Common myeloid progenitor, CD34-positive (primary cell): ENCODE results near the gene MYL3.
A peak's percentile ranks its signal among the peaks of the same experiment; 100 is the strongest.

Experiments
- CTCF ChIA-PET: fragments of 350-600 bp; sonication (Branson Sonifier 250); formaldehyde crosslinking; loops from one replicate; lab custom pipeline; 2021; ENCODE audit warnings: antibody characterized with exemption; lab: Charles Lee
- POLR2A ChIA-PET: fragments of 350-600 bp; sonication (Branson Sonifier 250); formaldehyde crosslinking; loops from one replicate; lab custom pipeline; 2021; ENCODE audit warnings: antibody characterized with exemption; lab: Charles Lee
- DNase-seq, 3 donors: peaks; one replicate each; pipeline versions ENCODE4 v3.0.0 to v3.0.0-alpha.2; 2013
- H3K27ac ChIP-seq, 2 experiments: 1 replicate in 1 of 2; 2 replicates in 1 of 2; pipeline ENCODE4 v1.7.0; 2013; ENCODE audit warnings: inconsistent platforms in 2 of 2, low read length in 2 of 2, mild to moderate bottlenecking in 2 of 2, low read depth in 1 of 2, moderate library complexity in 1 of 2; ENCODE audit not compliant: severe bottlenecking in 2 of 2, insufficient read depth in 1 of 2, poor library complexity in 1 of 2
- H3K27me3 ChIP-seq, 5 experiments: replicated peaks in 2 of 5; 1 replicate in 3 of 5; 2 replicates in 2 of 5; pipeline versions ENCODE4 v1.6.1 to v1.7.0; 2013; ENCODE audit warnings: low read length in 4 of 5, mild to moderate bottlenecking in 2 of 5, moderate library complexity in 2 of 5, inconsistent platforms in 1 of 5; ENCODE audit not compliant: insufficient read depth in 5 of 5, control insufficient read depth in 4 of 5
- H3K36me3 ChIP-seq, 4 experiments: 1 replicate in 2 of 4; 2 replicates in 2 of 4; pipeline versions ENCODE4 v1.6.1 to v1.7.0; 2013; ENCODE audit warnings: low read length in 3 of 4, control low read depth in 1 of 4, mild to moderate bottlenecking in 1 of 4; ENCODE audit not compliant: control insufficient read depth in 4 of 4, insufficient read depth in 4 of 4
- H3K4me1 ChIP-seq, 4 experiments: 1 replicate in 3 of 4; 2 replicates in 1 of 4; pipeline versions ENCODE4 v1.6.1 to v1.7.1; 2013; ENCODE audit warnings: low read length in 3 of 4, mild to moderate bottlenecking in 3 of 4, control low read depth in 1 of 4, inconsistent platforms in 1 of 4, moderate library complexity in 1 of 4; ENCODE audit not compliant: control insufficient read depth in 4 of 4, insufficient read depth in 4 of 4; ENCODE audit errors: control extremely low read depth in 1 of 4
- H3K4me3 ChIP-seq, 7 experiments: 1 replicate in 4 of 7; 2 replicates in 3 of 7; pipeline versions ENCODE4 v1.5.1 to v1.7.0; 2013; ENCODE audit warnings: mild to moderate bottlenecking in 7 of 7, low read length in 6 of 7, moderate library complexity in 6 of 7, inconsistent platforms in 2 of 7, low read depth in 2 of 7, control low read depth in 1 of 7; ENCODE audit not compliant: insufficient read depth in 4 of 7, control insufficient read depth in 1 of 7; ENCODE audit errors: extremely low read depth in 1 of 7
- H3K9me3 ChIP-seq, 5 experiments: 1 replicate in 4 of 5; 2 replicates in 1 of 5; pipeline versions ENCODE4 v1.6.1 to v1.7.1; 2013; ENCODE audit warnings: low read length in 4 of 5, mild to moderate bottlenecking in 2 of 5, inconsistent platforms in 1 of 5, low read depth in 1 of 5, moderate library complexity in 1 of 5; ENCODE audit not compliant: control insufficient read depth in 4 of 5, insufficient read depth in 2 of 5; ENCODE audit errors: control extremely low read depth in 1 of 5
- WGBS: methylation state at CpG from one replicate; pipeline ENCODE4 v1.1.5; 2013; ENCODE audit not compliant: insufficient coverage; 5-methylcytosine and 5-hydroxymethylcytosine counted together

The MYL3 gene

DNA sequence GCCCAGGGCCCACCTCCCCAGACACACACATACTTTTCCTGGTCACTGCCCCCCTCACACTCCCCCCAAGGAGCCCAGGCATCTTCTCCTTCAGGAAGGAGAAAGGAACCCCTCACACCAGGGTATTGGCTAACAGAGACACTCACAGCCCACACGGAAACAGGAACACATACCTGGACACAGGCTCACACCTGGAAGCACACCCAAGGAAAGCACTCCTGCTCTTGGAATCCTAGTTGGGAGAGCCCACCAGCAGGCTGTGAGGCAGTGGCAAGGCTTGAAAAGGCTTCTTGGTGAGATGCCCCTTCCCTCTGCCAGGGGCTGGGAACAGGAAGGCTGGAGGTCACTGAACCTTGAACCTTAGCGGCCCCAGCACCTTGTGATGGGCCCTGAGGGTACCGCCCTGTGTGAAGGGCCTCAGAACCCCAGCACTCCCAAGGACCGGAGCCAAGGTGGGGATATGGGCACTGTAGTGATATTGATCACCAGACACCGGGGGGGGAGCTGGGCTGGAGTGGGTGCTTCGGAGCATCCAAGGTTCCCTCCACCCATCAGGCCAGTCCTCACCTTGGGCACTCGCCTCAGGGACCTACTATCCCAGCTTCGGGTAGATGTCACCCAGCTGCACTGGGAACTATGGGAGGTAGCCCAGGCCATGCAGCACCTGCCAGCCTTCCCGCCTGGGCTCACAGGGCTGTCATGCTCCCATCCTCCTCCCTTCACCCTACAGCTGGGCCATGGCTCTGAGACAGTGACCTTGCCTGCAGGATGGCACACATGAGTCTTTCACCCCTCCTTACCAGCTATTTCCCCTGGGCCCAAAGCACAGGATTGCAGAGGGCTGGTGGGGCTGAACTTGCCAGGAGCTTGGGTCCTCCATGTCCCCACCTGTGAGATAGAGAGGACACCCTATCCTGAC, 16.4 kb downstream of the MYL3 start:
- Histone ChIP-seq H3K4me3 (peak overlapping the region in 2 of 7 experiments; percentile 78 to 86), H3K27ac (no peak overlapping the region)
- WGBS, result 100% methylated on average over 6 of the region's 9 CpGs

GRCh38 chr3:46845860-46846623, 17.2 kb downstream of the MYL3 start:
- Histone ChIP-seq H3K4me3 (peak overlapping the region; percentile 33 to 86 (median 69)), H3K4me1 (peaks cover 0 to 18% (median 16%) of the 10 kb centered on the region in 4 experiments), H3K27ac (no peak overlapping the region), H3K9me3 (peaks cover 0 to 15% (median 6%) of the 10 kb centered on the region in 5 experiments), H3K27me3 (peaks cover 0 to 2% (median 0%) of the 10 kb centered on the region in 5 experiments), H3K36me3 (no peaks in the 10 kb centered on the region)
- CTCF ChIA-PET, result interaction anchor here (0.9 to 3.3 kb wide), 12 partner anchors 10 to 575 kb away, joined by 3 to 18 read pairs (median 4); no protein-coding TSS in a partner anchor
- DNase-seq, result peak; percentile 87 to 94 (median 92)
- 2% methylated on average over 45 of the region's 53 CpGs for WGBS
- POLR2A ChIA-PET, result no interaction called here

More for the DNA sequence above, 16.4 kb downstream of the MYL3 start:
- Histone ChIP-seq H3K36me3 (no peaks in the 10 kb centered on the region), H3K9me3 (peaks cover 0 to 7% (median 0%) of the 10 kb centered on the region in 5 experiments), H3K4me1 (peaks cover 0 to 18% (median 16%) of the 10 kb centered on the region in 4 experiments), H3K27me3 (peaks cover 0 to 2% (median 0%) of the 10 kb centered on the region in 5 experiments)
- ChIA-PET POLR2A (no interaction called here), CTCF (interaction anchor here (1.0 to 3.3 kb wide), 14 partner anchors 12 to 574 kb away, joined by 3 to 18 read pairs (median 4); no protein-coding TSS in a partner anchor)
- DNase-seq, result no peak

- 3% methylated on average over 21 of the region's 23 CpGs for WGBS
- ChIA-PET CTCF (interaction anchor here (0.8 to 3.3 kb wide), 11 partner anchors 9 to 576 kb away, joined by 3 to 16 read pairs (median 4); no protein-coding TSS in a partner anchor), POLR2A (no interaction called here)
- peak in 1 of 3 donors; percentile 5 for DNase-seq
- H3K27me3 ChIP-seq, result peaks cover 0 to 2% (median 0%) of the 10 kb centered on the region in 5 experiments
- peak overlapping the region; percentile 33 to 86 (median 69) for H3K4me3 ChIP-seq
- H3K27ac ChIP-seq, result no peak overlapping the region
- peaks cover 2 to 20% (median 7%) of the 10 kb centered on the region in 5 experiments for H3K9me3 ChIP-seq
- H3K4me1 ChIP-seq, result peaks cover 0 to 18% (median 16%) of the 10 kb centered on the region in 4 experiments
- no peaks in the 10 kb centered on the region for H3K36me3 ChIP-seq
These were observed 17.8 kb downstream of the MYL3 start for GRCh38 chr3:46845397-46845859.

- H3K27me3 ChIP-seq, result peaks cover 0 to 2% (median 0%) of the 10 kb centered on the region in 5 experiments
- WGBS, result 40% methylated on average over 7 of the region's 11 CpGs
- POLR2A ChIA-PET, result no interaction called here
- H3K27ac ChIP-seq, result no peak overlapping the region
- peak overlapping the region; percentile 33 to 86 (median 69) for H3K4me3 ChIP-seq
- CTCF ChIA-PET, result interaction anchor here (0.8 to 3.3 kb wide), 7 partner anchors 9 to 142 kb away, joined by 3 to 16 read pairs (median 4); no protein-coding TSS in a partner anchor
- peaks cover 5 to 23% (median 7%) of the 10 kb centered on the region in 5 experiments for H3K9me3 ChIP-seq
- H3K4me1 ChIP-seq, result peaks cover 0 to 18% (median 16%) of the 10 kb centered on the region in 4 experiments
- DNase-seq, result no peak
- no peaks in the 10 kb centered on the region for H3K36me3 ChIP-seq
These were observed 18.3 kb downstream of the MYL3 start for GRCh38 chr3:46844881-46845312.

- 100% methylated on average over 3 of the region's 3 CpGs for WGBS
- DNase-seq, result no peak
- ChIA-PET CTCF (interaction anchor here (2.1 kb wide), 1 partner anchor 142 kb away, joined by 6 read pairs; no protein-coding TSS in a partner anchor), POLR2A (no interaction called here)
- H3K36me3 ChIP-seq, result no peaks in the 10 kb centered on the region
- no peak overlapping the region for H3K4me3 ChIP-seq
- peaks cover 5 to 25% (median 7%) of the 10 kb centered on the region in 5 experiments for H3K9me3 ChIP-seq
- H3K27me3 ChIP-seq, result peaks cover 0 to 2% (median 0%) of the 10 kb centered on the region in 5 experiments
- peaks cover 0 to 18% (median 16%) of the 10 kb centered on the region in 4 experiments for H3K4me1 ChIP-seq
- no peak overlapping the region for H3K27ac ChIP-seq
These were observed 18.8 kb downstream of the MYL3 start for GRCh38 chr3:46844397-46844796.

DNA sequence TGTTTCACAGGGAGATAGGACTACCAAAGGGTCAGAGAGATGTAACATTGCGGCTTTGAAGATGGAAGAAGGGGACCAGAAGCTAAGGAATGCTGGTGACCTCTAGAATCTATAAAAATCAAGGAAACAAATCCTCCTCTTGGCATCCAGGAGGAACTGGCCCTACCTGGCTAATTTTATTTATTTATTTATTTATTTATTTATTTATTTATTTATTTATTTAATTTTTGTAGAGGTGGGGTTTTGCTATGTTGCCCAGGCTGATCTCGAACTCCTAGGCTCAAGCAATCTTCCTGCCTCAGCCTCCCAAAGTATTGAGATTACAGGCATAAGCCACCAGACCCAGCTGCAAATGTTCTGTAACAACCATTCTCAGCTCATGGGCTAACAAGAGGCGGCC, 19.7 kb downstream of the MYL3 start:
- 100% methylated on average over 1 of the region's 3 CpGs for WGBS
- Histone ChIP-seq H3K4me1 (peaks cover 0 to 18% (median 16%) of the 10 kb centered on the region in 4 experiments), H3K36me3 (no peaks in the 10 kb centered on the region), H3K4me3 (no peak overlapping the region), H3K27me3 (no peaks in the 10 kb centered on the region), H3K27ac (no peak overlapping the region), H3K9me3 (peaks cover 5 to 31% (median 8%) of the 10 kb centered on the region in 5 experiments)
- POLR2A ChIA-PET, result no interaction called here
- CTCF ChIA-PET, result no interaction called here
- no peak for DNase-seq
